Stomach smooth muscle (tissue), 2 donors: ENCODE results near the gene DYNLT2.

Experiments
- H3K27ac ChIP-seq: one replicate; pipeline ENCODE4 v1.7.0; 2013; ENCODE audit warnings: mild to moderate bottlenecking, low read length, inconsistent platforms
- H3K27me3 ChIP-seq, 2 donors: one replicate each; pipeline ENCODE4 v1.7.0; 2013; ENCODE audit warnings: low read length in 2 of 2; ENCODE audit not compliant: insufficient read depth in 2 of 2, control insufficient read depth in 1 of 2
- H3K36me3 ChIP-seq, 2 donors: one replicate each; pipeline ENCODE4 v1.7.0; 2013; ENCODE audit warnings: low read length in 2 of 2; ENCODE audit not compliant: control insufficient read depth in 2 of 2, insufficient read depth in 2 of 2
- H3K4me1 ChIP-seq: one replicate; pipeline ENCODE4 v1.7.0; 2013; ENCODE audit warnings: low read length; ENCODE audit not compliant: control insufficient read depth, insufficient read depth
- H3K4me3 ChIP-seq, 2 donors: one replicate each; pipeline ENCODE4 v1.7.0; 2013; ENCODE audit warnings: low read length in 2 of 2
- H3K9ac ChIP-seq, 2 donors: one replicate each; pipeline ENCODE4 v1.7.0; 2013; ENCODE audit warnings: low read length in 2 of 2, mild to moderate bottlenecking in 1 of 2
- H3K9me3 ChIP-seq, 2 donors: one replicate each; pipeline ENCODE4 v1.7.0; 2013; ENCODE audit warnings: low read length in 2 of 2; ENCODE audit not compliant: control insufficient read depth in 2 of 2
- donor health status: healthy.
- donor health status: Pancreatic carcinoma.

DYNLT2 gene

GRCh38 chr6:169782966-169783365 lies 31.6 kb upstream of the DYNLT2 start:
- no peaks in the 10 kb centered on the region for H3K27me3 ChIP-seq
- no peak overlapping the region for H3K27ac ChIP-seq
- H3K9ac ChIP-seq: no peak overlapping the region
- H3K9me3 ChIP-seq: no peaks in the 10 kb centered on the region
- peaks cover 11 to 12% of the 10 kb centered on the region in 2 donors for H3K36me3 ChIP-seq
- peaks cover 4% of the 10 kb centered on the region for H3K4me1 ChIP-seq
- no peak overlapping the region for H3K4me3 ChIP-seq

DNA sequence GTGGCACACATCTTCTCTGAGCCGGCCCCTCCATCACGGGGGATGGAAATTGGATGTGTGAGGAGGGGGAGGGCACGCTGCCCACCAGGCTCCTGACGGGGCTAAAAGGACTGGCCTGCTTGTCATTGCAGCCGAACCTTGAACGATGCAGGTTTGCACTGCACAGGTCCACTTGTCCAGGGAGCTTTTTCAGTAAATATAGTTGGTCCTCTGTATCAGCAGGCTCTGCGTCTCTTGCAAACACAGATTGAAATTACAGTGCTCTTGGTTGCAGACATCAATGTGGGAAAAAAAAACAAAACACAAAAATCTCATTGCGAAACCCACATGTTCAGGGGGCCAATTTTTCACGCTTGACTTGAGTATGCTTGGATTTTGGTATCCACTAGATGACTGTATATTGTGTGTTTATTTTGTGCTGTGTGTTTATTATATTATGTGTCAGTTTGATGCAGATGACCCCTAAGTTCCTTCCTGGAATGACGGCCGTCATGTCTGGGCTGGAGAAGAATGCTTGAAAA lies 29.3 kb upstream of the DYNLT2 start:
- no peaks in the 10 kb centered on the region for H3K9me3 ChIP-seq
- no peaks in the 10 kb centered on the region for H3K27me3 ChIP-seq
- H3K36me3 ChIP-seq: peaks cover 23 to 24% of the 10 kb centered on the region in 2 donors
- H3K4me3 ChIP-seq: no peak overlapping the region
- H3K9ac ChIP-seq: no peak overlapping the region
- H3K27ac ChIP-seq: no peak overlapping the region
- peaks cover 4% of the 10 kb centered on the region for H3K4me1 ChIP-seq

- Histone ChIP-seq H3K36me3 (peaks cover 23 to 24% of the 10 kb centered on the region in 2 donors), H3K4me1 (peaks cover 4% of the 10 kb centered on the region), H3K27me3 (no peaks in the 10 kb centered on the region), H3K9ac (no peak overlapping the region), H3K27ac (no peak overlapping the region), H3K9me3 (no peaks in the 10 kb centered on the region), H3K4me3 (no peak overlapping the region)
Observed at GRCh38 chr6:169779896-169780295, 28.5 kb upstream of the DYNLT2 start.

- Histone ChIP-seq H3K4me1 (peaks cover 2% of the 10 kb centered on the region), H3K36me3 (peaks cover 23 to 27% of the 10 kb centered on the region in 2 donors), H3K27me3 (no peaks in the 10 kb centered on the region), H3K27ac (no peak overlapping the region), H3K9ac (no peak overlapping the region), H3K9me3 (no peaks in the 10 kb centered on the region), H3K4me3 (no peak overlapping the region)
Observed at GRCh38 chr6:169779092-169779815, 27.9 kb upstream of the DYNLT2 start.

DNA sequence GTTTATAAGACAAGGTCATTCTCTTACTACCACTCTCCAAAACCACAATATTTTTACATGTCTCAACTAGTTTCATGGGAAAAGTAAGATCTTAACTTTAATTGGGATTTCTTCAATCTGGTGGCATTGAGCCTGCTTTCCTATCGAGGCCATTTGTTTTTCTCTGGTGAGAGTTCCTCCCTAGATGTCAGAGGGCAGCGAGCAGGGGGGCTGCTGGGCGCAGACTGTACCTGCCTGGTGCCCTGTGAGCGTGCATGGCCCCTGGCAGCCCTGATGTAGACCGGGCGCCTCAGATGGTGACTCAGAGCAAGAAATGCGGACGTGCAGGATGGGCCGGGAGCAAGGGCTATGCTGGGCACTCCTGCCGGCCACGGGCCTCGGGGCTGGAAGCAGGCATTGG lies 27.3 kb upstream of the DYNLT2 start:
- Histone ChIP-seq H3K27me3 (no peaks in the 10 kb centered on the region), H3K9ac (no peak overlapping the region), H3K4me1 (no peaks in the 10 kb centered on the region), H3K27ac (no peak overlapping the region), H3K36me3 (peaks cover 24 to 27% of the 10 kb centered on the region in 2 donors), H3K4me3 (no peak overlapping the region), H3K9me3 (no peaks in the 10 kb centered on the region)

- Histone ChIP-seq H3K36me3 (peaks cover 30 to 33% of the 10 kb centered on the region in 2 donors), H3K27me3 (no peaks in the 10 kb centered on the region), H3K9me3 (no peaks in the 10 kb centered on the region), H3K4me1 (no peaks in the 10 kb centered on the region), H3K27ac (no peak overlapping the region), H3K4me3 (no peak overlapping the region), H3K9ac (no peak overlapping the region)
Observed at GRCh38 chr6:169777896-169778295, 26.5 kb upstream of the DYNLT2 start.

DNA sequence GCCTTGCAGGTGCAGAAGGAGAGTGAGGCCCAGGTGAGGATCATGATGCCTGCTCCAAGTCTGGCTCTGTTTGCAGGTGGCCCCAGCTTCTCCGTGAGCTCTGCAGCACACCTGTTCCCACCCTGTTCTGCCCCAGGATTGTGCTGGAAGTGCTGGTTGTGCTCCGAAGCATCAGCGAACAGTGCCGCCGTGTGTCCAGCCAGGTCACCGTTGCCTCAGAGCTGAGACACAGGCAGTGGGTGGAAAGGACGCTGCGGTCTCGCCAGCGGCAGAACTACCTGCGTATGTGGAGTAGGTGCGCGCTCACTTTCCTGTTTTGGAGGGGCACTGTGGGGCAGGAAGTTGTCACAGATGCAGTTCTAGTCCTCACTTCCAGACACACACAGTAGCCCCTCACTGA lies 25.0 kb upstream of the DYNLT2 start:
- Histone ChIP-seq H3K4me1 (no peaks in the 10 kb centered on the region), H3K9me3 (no peaks in the 10 kb centered on the region), H3K36me3 (peaks cover 34 to 36% of the 10 kb centered on the region in 2 donors), H3K27me3 (no peaks in the 10 kb centered on the region), H3K4me3 (no peak overlapping the region), H3K27ac (no peak overlapping the region), H3K9ac (no peak overlapping the region)

DNA sequence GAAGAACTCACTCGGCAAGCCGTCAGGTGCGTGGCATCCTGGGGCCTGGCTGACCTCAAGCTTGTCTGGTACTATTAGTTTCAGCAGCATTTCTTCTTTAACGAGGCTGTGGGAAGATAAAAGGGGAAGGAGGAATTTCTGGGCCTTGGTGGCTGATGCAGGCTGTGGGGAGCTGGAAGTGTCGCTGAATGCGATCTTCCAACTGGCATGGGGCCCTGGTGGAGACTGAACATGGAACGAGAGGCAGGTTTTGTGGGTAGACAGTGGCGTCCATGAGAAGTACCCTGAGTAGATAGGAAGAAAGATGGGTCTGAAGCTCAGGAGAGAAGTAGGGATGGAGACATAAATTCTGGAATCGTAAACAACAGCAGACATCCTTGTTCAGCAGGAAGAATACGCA lies 23.9 kb upstream of the DYNLT2 start:
- Histone ChIP-seq H3K27ac (no peak overlapping the region), H3K9me3 (no peaks in the 10 kb centered on the region), H3K9ac (no peak overlapping the region), H3K36me3 (peaks cover 32 to 34% of the 10 kb centered on the region in 2 donors), H3K4me1 (no peaks in the 10 kb centered on the region), H3K27me3 (no peaks in the 10 kb centered on the region), H3K4me3 (no peak overlapping the region)

- no peaks in the 10 kb centered on the region for H3K27me3 ChIP-seq
- no peak overlapping the region for H3K27ac ChIP-seq
- H3K9ac ChIP-seq: no peak overlapping the region
- H3K4me1 ChIP-seq: no peaks in the 10 kb centered on the region
- no peaks in the 10 kb centered on the region for H3K9me3 ChIP-seq
- H3K4me3 ChIP-seq: no peak overlapping the region
- H3K36me3 ChIP-seq: peaks cover 26 to 32% of the 10 kb centered on the region in 2 donors
Observed at GRCh38 chr6:169774347-169774746, 23.0 kb upstream of the DYNLT2 start.

DNA sequence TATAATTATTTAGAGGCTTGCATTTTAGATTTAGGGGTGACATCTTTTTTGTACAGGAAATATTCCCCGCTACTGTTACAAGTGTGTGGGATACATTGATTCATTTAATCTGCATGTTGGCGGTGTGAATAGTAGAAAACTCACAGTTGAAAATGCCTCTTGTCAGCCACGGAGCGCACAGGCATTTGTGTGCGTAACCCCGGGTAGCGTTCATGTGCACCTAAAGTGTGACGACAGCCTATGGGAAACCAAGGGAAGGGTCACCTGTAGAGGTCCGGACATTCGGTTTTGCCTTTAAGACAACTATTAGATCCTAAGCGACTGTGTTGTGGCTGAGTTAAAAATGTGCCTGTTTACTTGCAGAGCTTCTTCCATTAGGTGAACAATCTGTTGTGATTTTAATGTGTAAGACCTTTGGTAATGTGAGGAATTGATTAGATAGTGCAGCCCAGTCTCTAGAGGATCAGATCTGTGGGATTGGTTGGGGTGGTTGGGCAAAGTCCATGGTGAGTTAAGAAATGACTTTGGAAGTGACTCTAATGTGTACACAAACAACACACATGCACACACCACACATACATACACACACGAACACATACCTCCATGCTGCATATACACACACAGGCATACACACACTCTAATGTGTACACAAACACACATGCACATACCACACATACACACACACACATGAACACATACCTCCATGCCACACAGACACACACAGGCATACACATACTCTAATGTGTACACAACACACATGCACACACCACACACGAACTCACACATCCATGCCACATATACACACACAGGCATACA lies 15.8 kb upstream of the DYNLT2 start:
- Histone ChIP-seq H3K9me3 (no peaks in the 10 kb centered on the region), H3K9ac (no peak overlapping the region), H3K4me1 (no peaks in the 10 kb centered on the region), H3K4me3 (no peak overlapping the region), H3K36me3 (peaks cover 26 to 46% of the 10 kb centered on the region in 2 donors), H3K27ac (no peak overlapping the region), H3K27me3 (no peaks in the 10 kb centered on the region)
